NCI-H1092 treated with DMSO at 0.1 percent for 48 hours (cell line): Measurements from ENCODE around the gene NRTN.

Source experiments
- DNase-seq: peaks from one replicate; lab custom pipeline; 2025; lab: John Stamatoyannopoulos, UW

NRTN gene

GRCh38 chr19:5790559-5791520, 14.0 kb upstream of the NRTN start, which contains the start of gene DUS3L:
Gene DUS3L, minus strand, starts transcription at chr19:5791163. Its CDS starts 22 bp downstream, at chr19:5791141.
- DNase-seq: peak; percentile 97

GRCh38 chr19:5792224-5792623, 12.6 kb upstream of the NRTN start:
- DNase-seq: no peak

GRCh38 chr19:5793188-5793587, 11.7 kb upstream of the NRTN start:
- no peak for DNase-seq

GRCh38 chr19:5795382-5795919, 9.4 kb upstream of the NRTN start:
- no peak for DNase-seq

- DNase-seq: no peak
Measured at GRCh38 chr19:5798244-5798643, 6.6 kb upstream of the NRTN start.

- DNase-seq: peak; percentile 76
Measured at GRCh38 chr19:5799247-5800241, 5.3 kb upstream of the NRTN start.

- DNase-seq: no peak
Measured at GRCh38 chr19:5800361-5801270, 4.3 kb upstream of the NRTN start.

- DNase-seq: no peak
Measured at GRCh38 chr19:5801796-5802619, 2.9 kb upstream of the NRTN start.

- no peak for DNase-seq
Measured at GRCh38 chr19:5803441-5803751, 1.5 kb upstream of the NRTN start.

- peak; percentile 82 for DNase-seq
Measured at GRCh38 chr19:5803752-5804515, 933 bp upstream of the NRTN start.

GRCh38 chr19:5805462-5806132, 730 bp downstream of the NRTN start:
- DNase-seq: peak; percentile 62

GRCh38 chr19:5806133-5806489, 1.2 kb downstream of the NRTN start:
- DNase-seq: no peak

- no peak for DNase-seq
Measured at GRCh38 chr19:5806905-5807304, 2.0 kb downstream of the NRTN start.

GRCh38 chr19:5808120-5808816, 3.4 kb downstream of the NRTN start:
- no peak for DNase-seq

- DNase-seq: no peak
Measured at GRCh38 chr19:5809053-5809452, 4.2 kb downstream of the NRTN start.

- no peak for DNase-seq
Measured at GRCh38 chr19:5809469-5809868, 4.6 kb downstream of the NRTN start.

- DNase-seq: no peak
Measured at GRCh38 chr19:5811117-5811516, 6.2 kb downstream of the NRTN start.

- no peak for DNase-seq
Measured at GRCh38 chr19:5814123-5814851, 9.4 kb downstream of the NRTN start.
